WI38 (cell line): ENCODE measurements around the gene BACE2.
"Not testable (repeated sequence)": the region's sequence is repeated elsewhere in the genome, so short reads cannot be mapped to it uniquely, and the experiment has no call there.

ENCODE experiments used
- H3K4me3 ChIP-seq: 2 replicates; pipeline ENCODE4 v1.5.1; 2011; ENCODE audit warnings: low read depth, mild to moderate bottlenecking, control low read depth, low read length
- CTCF ChIP-seq: IDR thresholded peaks from 2 replicates; pipeline ENCODE4 v1.5.1; 2012; ENCODE audit warnings: low read depth, mild to moderate bottlenecking, control low read depth, low read length

The BACE2 gene

DNA sequence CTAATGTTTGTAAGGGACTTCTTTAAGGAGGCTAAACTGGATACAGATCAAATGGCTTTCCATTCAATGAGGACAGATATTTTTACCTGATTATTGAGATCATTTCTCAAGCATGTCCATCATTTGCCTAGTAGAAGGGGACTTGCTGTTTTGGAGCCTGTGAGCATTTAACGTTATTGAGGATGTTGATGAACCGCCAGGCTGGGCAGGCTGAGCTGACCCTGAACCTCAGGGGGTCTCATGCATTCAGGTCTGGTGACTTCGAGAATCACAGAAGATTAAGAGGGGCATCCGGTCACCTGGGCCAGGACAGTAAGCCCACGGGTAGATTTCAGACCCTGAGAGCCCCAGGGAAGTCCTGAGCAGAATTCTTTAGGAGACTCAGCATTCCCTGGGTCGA is 63.1 kb downstream of the BACE2 start:
- TF ChIP-seq CTCF = no peak
- H3K4me3 ChIP-seq = no peak overlapping the region

DNA sequence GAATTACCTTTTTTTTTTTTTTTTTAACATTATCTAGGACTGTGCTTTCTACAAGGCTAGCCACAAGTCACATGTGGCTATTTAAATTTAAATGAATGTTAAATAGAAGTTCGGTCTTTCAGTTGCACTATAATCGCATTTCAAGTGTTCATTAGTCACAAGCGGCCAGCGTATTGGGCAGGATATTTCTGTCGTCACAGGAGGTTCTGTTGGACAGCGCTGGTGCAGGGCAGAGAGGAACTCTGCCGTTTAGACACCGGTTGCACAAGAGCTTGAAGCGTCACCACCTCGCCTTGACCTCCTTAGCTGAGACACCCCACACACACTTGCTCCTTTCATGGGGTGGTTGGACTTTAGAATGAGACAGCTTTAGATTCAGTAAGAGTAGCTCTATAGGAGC is 64.1 kb downstream of the BACE2 start:
- no peak overlapping the region for H3K4me3 ChIP-seq
- no peak for TF ChIP-seq CTCF

DNA sequence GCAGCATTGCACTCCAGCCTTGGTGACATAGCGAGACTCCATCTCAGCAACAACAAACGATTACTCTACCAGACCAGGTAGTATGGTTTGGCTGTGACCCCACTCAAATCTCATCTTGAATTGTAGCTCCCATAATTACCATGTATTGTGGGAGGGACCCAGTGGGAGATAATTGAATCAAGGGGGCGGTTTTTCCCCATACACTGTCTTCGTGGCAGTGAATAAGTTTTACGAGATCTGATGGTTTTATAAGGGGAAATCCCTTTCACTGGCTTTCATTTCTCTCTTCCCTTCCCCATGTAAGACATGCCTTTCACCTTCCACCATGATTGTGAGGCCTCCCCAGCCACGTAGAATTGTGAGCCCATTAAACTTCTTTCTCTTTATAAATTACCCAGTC is 66.0 kb downstream of the BACE2 start:
- no peak for TF ChIP-seq CTCF

DNA sequence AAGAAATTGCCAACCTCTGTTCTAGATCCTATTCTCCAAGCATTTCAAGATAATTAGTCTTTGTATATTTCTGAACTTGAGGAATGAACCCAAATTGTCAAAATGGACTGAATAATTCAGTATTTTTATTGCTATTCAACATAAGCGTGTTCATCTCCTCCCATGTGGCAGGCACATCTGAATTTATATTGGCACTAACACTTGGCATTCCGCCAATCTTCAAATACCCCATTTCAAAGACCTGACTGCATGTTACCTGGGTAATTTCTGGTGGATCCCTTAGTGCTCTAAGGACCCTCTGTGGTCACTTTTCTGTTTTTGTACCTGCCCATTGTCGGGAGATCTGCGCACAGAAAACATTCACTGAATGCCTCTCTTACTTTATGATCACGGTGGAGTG is 66.6 kb downstream of the BACE2 start:
- no peak overlapping the region for H3K4me3 ChIP-seq

More for the DNA sequence above, 66.0 kb downstream of the BACE2 start:
- H3K4me3 ChIP-seq = no peak overlapping the region

DNA sequence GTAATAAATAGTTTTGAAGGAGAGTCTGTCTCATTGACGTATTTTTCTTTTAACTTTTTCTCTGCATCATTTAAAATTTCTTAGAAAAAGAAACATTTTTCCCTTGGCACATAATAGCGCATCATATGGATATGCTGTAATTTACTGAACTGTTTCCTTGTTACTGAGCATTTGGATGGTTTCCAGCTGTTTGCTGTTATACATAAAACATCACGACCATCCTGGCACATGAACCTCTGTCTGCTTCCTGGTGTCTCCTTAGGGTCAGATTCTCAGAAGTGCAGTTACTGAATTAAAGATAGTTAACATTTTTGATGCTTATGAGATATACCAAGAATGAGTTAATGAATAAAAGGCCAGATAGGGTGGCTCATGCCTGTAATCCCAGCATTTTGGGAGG is 67.2 kb downstream of the BACE2 start:
- TF ChIP-seq CTCF = no peak
- H3K4me3 ChIP-seq = no peak overlapping the region

More for the DNA sequence above, 66.6 kb downstream of the BACE2 start:
- no peak for TF ChIP-seq CTCF

DNA sequence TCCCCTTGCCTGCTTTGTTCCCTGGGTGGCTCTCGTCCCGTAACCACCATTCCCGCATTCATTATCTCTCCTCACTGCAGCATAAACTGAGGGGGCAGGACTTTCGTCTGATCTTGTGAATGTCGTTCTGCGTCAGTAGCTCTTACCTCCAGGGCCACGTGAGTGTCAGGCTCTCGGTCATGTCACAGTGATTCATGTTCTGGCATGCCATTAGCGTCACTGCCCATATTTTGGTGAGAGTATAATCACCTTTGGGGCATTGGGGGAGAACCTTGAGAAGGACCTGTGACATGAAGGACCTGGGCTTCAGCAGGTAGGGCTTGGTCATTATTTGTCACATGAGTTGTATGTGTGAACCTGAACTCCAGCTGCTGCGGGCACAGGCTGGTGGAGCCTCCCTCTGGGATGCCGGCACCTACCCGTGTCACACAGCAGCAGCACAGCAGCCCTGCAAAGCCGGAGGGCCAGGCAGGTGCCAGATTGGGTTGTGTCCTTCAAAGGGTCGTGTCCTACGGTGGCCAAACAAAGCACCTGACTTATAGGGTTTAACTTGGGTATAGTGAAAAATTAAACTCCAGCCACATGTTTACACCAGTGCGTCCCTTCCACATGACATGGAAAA is 68.5 kb downstream of the BACE2 start:
- TF ChIP-seq CTCF = no peak

DNA sequence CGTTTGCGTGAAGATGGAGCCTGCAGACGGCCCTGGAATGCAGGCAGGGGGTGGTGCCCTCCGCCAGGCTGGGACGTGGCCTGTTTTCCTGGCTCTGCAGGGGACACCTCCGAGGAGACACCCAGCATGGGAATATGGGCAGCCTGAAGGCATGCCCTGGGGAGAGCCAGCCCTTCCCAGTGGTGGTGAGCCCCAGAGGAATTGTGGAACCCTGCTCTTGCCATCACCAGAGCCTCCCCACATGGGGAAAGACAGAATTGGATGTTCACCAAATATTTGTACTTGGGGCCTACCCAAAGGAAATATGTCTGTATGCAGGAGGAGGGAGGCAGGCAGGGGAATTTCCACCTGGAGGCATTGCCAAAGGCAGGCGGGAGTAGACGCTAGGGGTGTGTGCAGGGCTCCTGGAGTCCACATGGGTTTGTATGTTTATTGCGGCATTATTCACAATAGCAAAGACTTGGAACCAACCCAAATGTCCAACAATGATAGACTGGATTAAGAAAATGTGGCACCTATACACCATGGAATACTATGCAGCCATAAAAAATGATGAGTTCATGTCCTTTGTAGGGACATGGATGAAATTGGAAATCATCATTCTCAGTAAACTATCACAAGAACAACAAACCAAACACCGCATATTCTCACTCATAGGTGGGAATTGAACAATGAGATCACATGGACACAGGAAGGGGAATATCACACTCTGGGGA is 70.3 kb downstream of the BACE2 start:
- not testable (repeated sequence) for H3K4me3 ChIP-seq

More for the DNA sequence above, 68.5 kb downstream of the BACE2 start:
- no peak overlapping the region for H3K4me3 ChIP-seq
